Loucy (cell line): ENCODE results near the gene LY6G5B.

Experiments
- CTCF ChIP-seq: fragments of 200-600 bp; sonication (generic); conservative IDR thresholded peaks from 2 replicates; pipeline ENCODE4 v1.5.1; 2014; ENCODE audit warnings: mild to moderate bottlenecking, antibody characterized with exemption, low read length
- EZH2phosphoT487 ChIP-seq: fragments of 200-600 bp; IDR thresholded peaks from 2 replicates; pipeline ENCODE4 v1.6.1; 2018; ENCODE audit warnings: antibody characterized with exemption, mild to moderate bottlenecking, moderate library complexity, borderline replicate concordance

- no peak for TF ChIP-seq CTCF
- no peak for TF ChIP-seq EZH2phosphoT487
Measured at GRCh38 chr6:31630177-31630934, 39.4 kb upstream of the LY6G5B start.
